G401 (cell line): ENCODE results near the gene TMEM62. TPM values are rescaled to one million over a fixed set of nuclear protein-coding genes. Genes with fewer than 3 reads are reported as not detected.
A peak's percentile ranks its signal among the peaks of the same experiment; 100 is the strongest.

Source experiments
- DNase-seq: peaks from one replicate; pipeline ENCODE4 v3.0.0-alpha.2; 2015; ENCODE audit warnings: low spot score
- in situ Hi-C: cut with HindIII; loops from 2 replicates; pipeline ENCODE4 v1.10.0; 2016; ENCODE audit warnings: low sequenced_read_pairs, mixed read lengths
- total RNA-seq: library from RNA; depleted of rRNA; stranded (reverse); fragments of >200 nt; shearing (Covaris generic); gene quantifications from 2 replicates; pipeline ENCODE4 v1.2.3, GENCODE V29; 2014

Gene TMEM62
- total RNA-seq, 1 experiment from 2014 or later: 22.0 TPM

GRCh38 chr15:43199945-43200488, 66.6 kb downstream of the TMEM62 start:
- DNase-seq: no peak
- in situ Hi-C loops: no loop called here

GRCh38 chr15:43204016-43204901, 70.9 kb downstream of the TMEM62 start:
- in situ Hi-C loops: no loop called here

GRCh38 chr15:43206054-43206453, 72.7 kb downstream of the TMEM62 start:
- in situ Hi-C loops: no loop called here

More at GRCh38 chr15:43204016-43204901, 70.9 kb downstream of the TMEM62 start:
- peak; percentile 19 for DNase-seq

GRCh38 chr15:43207024-43207423, 73.6 kb downstream of the TMEM62 start:
- DNase-seq: no peak
- in situ Hi-C loops: no loop called here

More at GRCh38 chr15:43206054-43206453, 72.7 kb downstream of the TMEM62 start:
- no peak for DNase-seq

- no peak for DNase-seq
- in situ Hi-C loops: no loop called here
Measured at GRCh38 chr15:43208052-43209002, 74.9 kb downstream of the TMEM62 start.

- in situ Hi-C loops: no loop called here
- DNase-seq: no peak
Measured at GRCh38 chr15:43209059-43209824, 75.9 kb downstream of the TMEM62 start.

- DNase-seq: no peak
- in situ Hi-C loops: no loop called here
Measured at GRCh38 chr15:43210172-43210745, 76.9 kb downstream of the TMEM62 start.

- in situ Hi-C loops: no loop called here
- no peak for DNase-seq
Measured at GRCh38 chr15:43210807-43211206, 77.4 kb downstream of the TMEM62 start.

- in situ Hi-C loops: no loop called here
- DNase-seq: no peak
Measured at GRCh38 chr15:43211224-43211735, 77.9 kb downstream of the TMEM62 start.

- DNase-seq: no peak
- in situ Hi-C loops: no loop called here
Measured at GRCh38 chr15:43212299-43212698, 78.9 kb downstream of the TMEM62 start.

- in situ Hi-C loops: no loop called here
- DNase-seq: no peak
Measured at GRCh38 chr15:43212951-43213350, 79.6 kb downstream of the TMEM62 start.

GRCh38 chr15:43213466-43213865, 80.1 kb downstream of the TMEM62 start:
- in situ Hi-C loops: no loop called here
- DNase-seq: no peak

GRCh38 chr15:43214169-43214568, 80.8 kb downstream of the TMEM62 start:
- in situ Hi-C loops: no loop called here
- no peak for DNase-seq

- in situ Hi-C loops: no loop called here
- DNase-seq: no peak
Measured at GRCh38 chr15:43214592-43215295, 81.4 kb downstream of the TMEM62 start.

- in situ Hi-C loops: no loop called here
- DNase-seq: no peak
Measured at GRCh38 chr15:43215961-43216360, 82.6 kb downstream of the TMEM62 start.

- in situ Hi-C loops: no loop called here
- no peak for DNase-seq
Measured at GRCh38 chr15:43218908-43219706, 85.7 kb downstream of the TMEM62 start.
